H1 (cell line): ENCODE results near the gene MYOD1. TPM values are rescaled to one million over a fixed set of nuclear protein-coding genes. Genes with fewer than 3 reads are reported as not detected.

Experiments used
- ASH2L ChIP-seq: fragments of 200-600, 300-600 bp; sonication (generic); IDR thresholded peaks from one replicate; pipeline ENCODE4 v1.7.1; 2017; ENCODE audit warnings: low read length
- BCL11A ChIP-seq, 2 experiments: IDR thresholded peaks; one replicate each; pipeline ENCODE4 v1.6.1; 2011; ENCODE audit warnings: low read depth in 2 of 2, low read length in 2 of 2, mild to moderate bottlenecking in 2 of 2
- CEBPB ChIP-seq: IDR thresholded peaks from 2 replicates; pipeline ENCODE4 v1.6.1; 2012; ENCODE audit warnings: low read depth, low read length
- CHD2 ChIP-seq: IDR thresholded peaks from 2 replicates; pipeline ENCODE4 v1.6.1; 2012; ENCODE audit warnings: low read length, improper control_type of control experiment
- CREB1 ChIP-seq: IDR thresholded peaks from 2 replicates; pipeline ENCODE4 v1.6.1; 2012; ENCODE audit warnings: inconsistent platforms
- CTCF ChIP-seq, 3 experiments: IDR thresholded peaks; 1 replicate in 2 of 3; 2 replicates in 1 of 3; pipeline versions ENCODE4 v1.5.1 to v1.6.1; 2011; ENCODE audit warnings: low read length in 3 of 3, mild to moderate bottlenecking in 3 of 3, inconsistent platforms in 2 of 3, low read depth in 1 of 3, moderate library complexity in 1 of 3; ENCODE audit not compliant: insufficient read depth in 1 of 3; ENCODE audit errors: control extremely low read depth in 1 of 3
- GABPA ChIP-seq: IDR thresholded peaks from 2 replicates; pipeline ENCODE4 v1.6.1; 2011; ENCODE audit warnings: mild to moderate bottlenecking, low read length, moderate library complexity, borderline replicate concordance; ENCODE audit not compliant: insufficient read depth
- KDM1A ChIP-seq: fragments of 200-600, 300-600 bp; sonication (generic); IDR thresholded peaks from 2 replicates; pipeline ENCODE4 v1.7.1; 2016; ENCODE audit warnings: mild to moderate bottlenecking, low read length, borderline replicate concordance
- KDM5A ChIP-seq: fragments of 200-600 bp; IDR thresholded peaks from 2 replicates; pipeline ENCODE4 v1.7.1; 2012; ENCODE audit warnings: mild to moderate bottlenecking, low read length, inconsistent platforms, mixed read lengths
- NRF1 ChIP-seq: IDR thresholded peaks from 2 replicates; pipeline ENCODE4 v1.6.1; 2011; ENCODE audit warnings: mild to moderate bottlenecking, low read depth, low read length, improper control_type of control experiment
- POLR2A ChIP-seq, 2 experiments: IDR thresholded peaks; 1 replicate in 1 of 2; 2 replicates in 1 of 2; pipeline ENCODE4 v1.6.1; 2011; ENCODE audit warnings: low read depth in 2 of 2, low read length in 2 of 2, mild to moderate bottlenecking in 2 of 2; ENCODE audit errors: control extremely low read depth in 1 of 2
- SP2 ChIP-seq: IDR thresholded peaks from 2 replicates; pipeline ENCODE4 v1.6.1; 2012; ENCODE audit warnings: mild to moderate bottlenecking, low read length, inconsistent platforms
- SUZ12 ChIP-seq: fragments of 200-600 bp; sonication (generic); IDR thresholded peaks from 2 replicates; pipeline ENCODE4 v1.6.1; 2012; ENCODE audit warnings: mild to moderate bottlenecking, inconsistent platforms, low read length, moderate library complexity, mixed read lengths
- TEAD4 ChIP-seq: IDR thresholded peaks from 2 replicates; pipeline ENCODE4 v1.6.1; 2012; ENCODE audit warnings: low read depth, low read length, inconsistent platforms, mixed read lengths
- YY1 ChIP-seq: IDR thresholded peaks from 2 replicates; pipeline ENCODE4 v1.6.1; 2011; ENCODE audit warnings: low read depth, mild to moderate bottlenecking, low read length
- polyA plus RNA-seq, 7 experiments: library from polyadenylated mRNA; depleted of rRNA in 3 of 7; stranded (reverse) in 5 of 7; unstranded in 2 of 7; fragments of >200 nt in 5 of 7; fragments of 200-250 nt in 2 of 7; gene quantifications; 1 replicate in 5 of 7; 2 replicates in 1 of 7; 4 replicates in 1 of 7; pipeline versions ENCODE4 v1.2.1 to v1.2.3, GENCODE V29; 2011 to 2013; ENCODE audit warnings: missing spikeins in 2 of 7, mixed read lengths in 2 of 7
- total RNA-seq: library from RNA; stranded (reverse); fragmentation: NEBNext Ultra II Directional; extraction: Animal tissue kit (Norgen Biotek cat#: 25700); gene quantifications from 2 replicates; pipeline ENCODE4 v1.2.1, GENCODE V29; 2021

The MYOD1 gene
- total and polyA plus RNA-seq, 2 of the 8 experiments (the other 6 are each of a cell fraction or from before 2014, with no cell fraction given) = not detected

- TF ChIP-seq ASH2L (no peak), NRF1 (no peak), CEBPB (no peak), BCL11A (IDR thresholded peaks at IDR 0.05; ENCODE audit: low read depth in 2 of 2, low read length in 2 of 2) (no peak), CREB1 (peak; percentile 54), SUZ12 (peak; percentile 72; the same call in 1 of the 2 replicates), CHD2 (no peak), KDM5A (no peak), SP2 (no peak), KDM1A (peak; percentile 57; the same call in 1 of the 2 replicates), POLR2A (IDR thresholded peaks at IDR 0.05; ENCODE audit: control extremely low read depth in 1 of 2, low read depth in 2 of 2, low read length in 2 of 2) (no peak), YY1 (no peak), TEAD4 (peak; percentile 30; the same call in 1 of the 2 replicates), CTCF (IDR thresholded peaks at IDR 0.05; ENCODE audit: control extremely low read depth in 1 of 3, insufficient read depth in 1 of 3, low read depth in 1 of 3, low read length in 3 of 3) (peak; percentile 44 to 58 (median 45)), GABPA (no peak)
These were observed 16.6 kb downstream of the MYOD1 start (continued) for GRCh38 chr11:17735818-17736578.
